NOMO-1 (cell line): ENCODE measurements around the gene NR1H2.
"Not testable (repeated sequence)": the region's sequence is repeated elsewhere in the genome, so short reads cannot be mapped to it uniquely, and the experiment has no call there.

Experiments
- DNase-seq, 2 experiments: peaks; one replicate each; lab custom pipeline; 2025; ENCODE audit not compliant: unreplicated experiment in 2 of 2; lab: John Stamatoyannopoulos, UW

NR1H2 gene

DNA sequence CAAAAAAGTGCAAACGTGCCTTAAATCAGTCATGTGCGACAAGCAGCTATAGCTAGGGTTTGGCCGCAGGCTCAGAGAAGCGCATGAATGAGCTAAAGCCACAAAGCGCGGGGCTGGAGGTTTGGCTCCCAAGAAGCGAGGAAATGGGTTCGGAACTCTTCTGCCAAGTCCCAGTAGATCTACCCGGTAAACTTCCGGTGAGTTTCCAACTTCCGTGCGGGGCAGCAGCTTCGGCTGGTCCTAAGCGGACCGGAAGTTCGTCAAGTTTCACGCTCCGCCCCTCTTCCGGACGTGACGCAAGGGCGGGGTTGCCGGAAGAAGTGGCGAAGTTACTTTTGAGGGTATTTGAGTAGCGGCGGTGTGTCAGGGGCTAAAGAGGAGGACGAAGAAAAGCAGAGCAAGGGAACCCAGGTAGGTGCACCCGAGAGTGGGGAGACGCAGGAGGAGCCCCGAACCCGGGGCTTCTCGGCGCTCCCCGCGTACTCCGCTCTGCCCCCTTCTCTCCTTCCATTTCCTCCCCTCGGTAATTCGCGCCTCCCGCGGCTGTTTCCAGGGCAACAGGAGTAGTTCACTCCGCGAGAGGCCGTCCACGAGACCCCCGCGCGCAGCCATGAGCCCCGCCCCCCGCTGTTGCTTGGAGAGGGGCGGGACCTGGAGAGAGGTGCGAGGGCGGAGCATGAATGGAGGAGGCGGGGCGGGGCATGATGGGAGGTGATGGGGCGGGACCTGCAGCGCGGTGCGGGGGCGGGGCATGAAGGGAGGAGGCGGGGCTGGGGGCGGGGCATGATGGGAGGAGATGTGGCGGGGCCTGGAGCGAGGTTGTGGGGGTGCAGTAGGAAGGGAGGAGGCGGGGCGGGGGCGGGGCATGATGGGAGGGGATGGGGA is at the start of gene NR1H2:
Gene NR1H2, plus strand, starts transcription at position 292 of the 885 bp plus-strand sequence. CDS start 1,149 bp downstream, outside the sequence.
- DNase-seq = peak; percentile 90 to 97

- no peak for DNase-seq
Observed at GRCh38 chr19:50327013-50327412, 49.2 kb upstream of the NR1H2 start.

- no peak for DNase-seq
Observed at GRCh38 chr19:50327461-50328223, 48.6 kb upstream of the NR1H2 start.

DNA sequence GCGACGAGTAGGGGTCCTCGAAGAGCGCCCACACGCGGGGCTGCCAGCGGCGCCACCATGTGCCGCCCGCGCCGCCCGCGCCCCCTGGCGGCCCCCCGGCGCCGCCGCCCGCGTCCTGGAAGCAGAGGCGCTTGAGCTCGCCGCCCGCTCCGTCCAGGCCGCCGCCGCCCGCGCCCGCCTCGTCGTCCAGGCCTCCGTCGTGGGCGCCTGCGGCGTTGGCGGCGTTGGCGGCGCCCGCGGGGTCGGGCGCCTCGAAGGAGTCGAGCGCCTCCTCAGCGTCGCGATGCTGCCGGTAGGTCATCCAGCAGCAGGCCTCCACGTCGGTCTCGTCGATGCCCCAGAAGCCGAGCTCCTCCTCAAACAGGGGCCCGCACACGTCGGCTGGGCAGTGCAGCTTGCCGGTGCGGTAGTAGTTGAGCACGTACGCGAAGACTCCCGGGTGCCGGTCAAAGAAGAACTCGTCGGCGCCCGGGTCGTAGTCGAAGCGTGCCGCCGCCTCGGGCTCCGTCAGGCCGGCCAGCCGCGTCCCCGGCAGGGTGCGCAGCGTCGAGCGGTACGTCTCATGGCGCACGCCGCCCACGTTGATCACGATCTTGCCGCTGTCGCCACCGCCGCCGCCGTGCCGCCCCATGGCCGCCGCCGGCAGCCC is 47.9 kb upstream of the NR1H2 start:
- DNase-seq = peak in 1 of 2 experiments; percentile 18

GRCh38 chr19:50328873-50329145 is 47.4 kb upstream of the NR1H2 start:
- DNase-seq = no peak

GRCh38 chr19:50329146-50329925 is 46.9 kb upstream of the NR1H2 start, which contains the start of gene KCNC3:
Gene KCNC3, minus strand, starts transcription at chr19:50329377. Its CDS starts 295 bp downstream, at chr19:50329082.
- peak; percentile 99 to 100 for DNase-seq

DNA sequence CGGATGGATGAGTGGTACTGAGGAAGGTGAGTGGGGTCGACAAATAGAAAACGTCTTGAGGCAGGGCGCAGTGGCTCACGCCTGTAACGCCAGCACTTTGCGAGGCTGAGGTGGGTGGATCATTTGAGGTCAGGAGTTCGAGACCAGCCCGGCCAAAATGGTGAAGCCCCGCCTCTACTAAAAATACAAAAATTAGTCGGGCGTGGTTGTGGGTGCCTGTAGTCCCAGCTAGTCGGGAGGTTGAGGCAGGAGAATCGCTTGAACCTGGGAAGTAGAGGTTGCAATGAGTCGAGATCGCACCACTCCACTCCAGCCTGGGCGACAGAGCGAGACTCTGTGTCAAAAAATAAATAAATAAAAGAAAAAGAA is 46.3 kb upstream of the NR1H2 start:
- DNase-seq = not testable (repeated sequence)

DNA sequence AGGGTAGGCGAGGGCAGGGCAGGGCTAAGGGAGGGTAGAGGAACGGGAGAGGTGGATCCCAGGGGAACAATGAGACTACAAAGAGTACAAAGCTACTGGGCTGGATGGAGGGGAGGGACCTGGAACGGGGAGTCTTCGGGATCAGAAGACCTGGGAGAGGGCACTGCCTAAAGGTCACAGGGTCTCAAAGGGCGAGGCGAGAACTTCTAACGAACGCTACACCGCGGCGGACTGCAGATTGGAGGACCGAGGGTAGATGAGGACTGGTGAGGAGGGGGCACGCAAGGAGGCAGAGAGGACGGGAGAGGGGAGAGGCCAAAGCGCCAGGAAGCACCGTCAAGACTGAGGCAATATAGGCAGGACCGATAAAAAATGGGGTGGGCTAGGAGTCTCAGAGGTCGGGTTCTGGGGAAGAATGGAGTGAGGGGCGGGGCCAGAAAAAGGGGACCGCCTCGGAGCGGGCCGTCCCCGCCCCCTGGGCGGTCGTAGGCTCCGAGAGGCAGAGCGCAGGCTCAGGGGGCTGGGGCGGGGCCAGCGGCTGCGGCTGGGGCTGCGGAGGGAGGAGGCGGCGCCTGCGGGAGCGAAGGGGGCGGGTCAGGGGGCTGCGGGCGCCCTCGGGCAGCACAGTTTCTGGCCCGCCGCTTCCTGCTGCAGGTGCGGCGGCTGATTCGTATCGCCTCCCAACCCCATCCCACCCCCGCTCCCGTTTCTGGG is 45.7 kb upstream of the NR1H2 start:
- DNase-seq = peak; percentile 75 to 92

DNA sequence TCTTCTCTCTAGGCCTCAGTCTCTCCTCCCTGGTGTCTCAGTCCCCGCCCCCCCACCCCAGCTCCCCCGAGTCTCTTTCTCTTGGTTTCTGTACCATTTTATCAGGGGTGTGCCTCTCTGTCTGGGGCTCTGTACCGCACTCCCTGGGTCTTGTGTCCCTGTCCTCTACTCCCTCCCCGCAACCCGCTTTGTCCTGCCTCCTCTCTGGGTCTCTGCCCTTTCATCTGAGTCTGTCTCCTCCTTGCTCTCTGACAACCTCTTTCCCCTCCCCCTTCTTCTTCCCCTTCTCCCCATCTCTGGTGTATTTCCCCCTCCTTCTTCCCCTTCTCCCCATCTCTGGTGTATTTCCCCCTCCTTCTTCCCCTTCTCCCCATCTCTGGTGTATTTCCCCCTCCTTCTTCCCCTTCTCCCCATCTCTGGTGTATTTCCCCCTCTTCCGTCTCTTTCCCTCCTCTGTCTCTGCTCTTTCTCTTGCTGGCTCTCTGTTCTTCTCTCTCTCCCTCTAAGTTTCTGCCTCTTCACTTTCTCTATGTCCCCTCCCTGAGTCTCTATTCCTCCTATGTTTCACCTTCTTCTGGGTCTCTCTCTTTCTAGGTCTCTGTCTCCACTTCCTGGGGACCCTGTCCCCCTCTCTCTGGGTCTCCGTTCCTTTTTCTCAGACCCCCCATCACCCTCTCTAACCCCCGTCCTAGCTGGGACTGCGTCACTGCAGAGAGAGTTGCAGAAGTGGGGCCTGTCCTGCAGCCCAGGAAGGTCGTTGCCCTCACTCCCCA is 44.9 kb upstream of the NR1H2 start:
- peak in 1 of 2 experiments; percentile 36 for DNase-seq

- DNase-seq = no peak
Observed at GRCh38 chr19:50331994-50332243, 44.3 kb upstream of the NR1H2 start.

DNA sequence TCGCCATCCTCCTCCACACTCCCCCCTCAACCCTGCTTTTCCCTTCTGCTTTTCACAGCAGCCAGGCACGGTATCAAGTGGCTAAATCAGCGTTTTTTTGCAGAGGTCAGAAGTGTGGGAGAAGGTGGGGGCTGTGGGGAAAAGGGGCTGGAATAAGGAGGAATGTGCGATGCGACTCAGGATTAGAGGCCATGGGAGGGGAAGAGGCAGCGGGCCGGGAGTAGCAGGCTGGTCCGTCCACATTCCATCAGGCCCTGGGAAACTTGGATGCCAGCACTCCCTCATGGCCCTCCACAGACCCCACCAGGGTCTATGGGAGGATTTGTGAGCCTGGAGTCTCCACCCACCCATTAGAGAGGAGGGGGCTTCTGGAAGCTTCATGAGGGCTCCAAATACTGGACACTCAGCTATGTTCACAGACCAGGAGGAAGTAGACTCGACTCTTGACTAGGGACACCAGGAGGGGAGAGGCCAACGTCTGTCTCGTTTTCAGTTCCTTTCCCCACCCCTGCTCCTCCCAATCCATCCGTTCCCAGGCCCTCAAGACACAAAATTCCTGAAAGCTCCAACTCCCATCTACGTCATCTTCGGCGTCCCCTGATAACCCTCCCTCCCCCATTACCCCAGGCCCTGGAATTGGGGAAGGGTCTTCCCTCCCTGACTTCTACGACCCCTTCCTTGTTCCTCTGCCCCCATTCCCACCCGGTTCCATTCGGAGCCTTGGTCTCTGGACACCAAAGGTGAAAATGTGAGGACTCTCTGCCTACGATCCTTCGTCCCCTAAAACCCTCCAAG is 43.8 kb upstream of the NR1H2 start:
- DNase-seq = peak in 1 of 2 experiments; percentile 64

- peak; percentile 92 to 95 for DNase-seq
Observed at GRCh38 chr19:50333235-50333736, 43.0 kb upstream of the NR1H2 start.

- peak; percentile 83 to 84 for DNase-seq
Observed at GRCh38 chr19:50333737-50334617, 42.3 kb upstream of the NR1H2 start.

DNA sequence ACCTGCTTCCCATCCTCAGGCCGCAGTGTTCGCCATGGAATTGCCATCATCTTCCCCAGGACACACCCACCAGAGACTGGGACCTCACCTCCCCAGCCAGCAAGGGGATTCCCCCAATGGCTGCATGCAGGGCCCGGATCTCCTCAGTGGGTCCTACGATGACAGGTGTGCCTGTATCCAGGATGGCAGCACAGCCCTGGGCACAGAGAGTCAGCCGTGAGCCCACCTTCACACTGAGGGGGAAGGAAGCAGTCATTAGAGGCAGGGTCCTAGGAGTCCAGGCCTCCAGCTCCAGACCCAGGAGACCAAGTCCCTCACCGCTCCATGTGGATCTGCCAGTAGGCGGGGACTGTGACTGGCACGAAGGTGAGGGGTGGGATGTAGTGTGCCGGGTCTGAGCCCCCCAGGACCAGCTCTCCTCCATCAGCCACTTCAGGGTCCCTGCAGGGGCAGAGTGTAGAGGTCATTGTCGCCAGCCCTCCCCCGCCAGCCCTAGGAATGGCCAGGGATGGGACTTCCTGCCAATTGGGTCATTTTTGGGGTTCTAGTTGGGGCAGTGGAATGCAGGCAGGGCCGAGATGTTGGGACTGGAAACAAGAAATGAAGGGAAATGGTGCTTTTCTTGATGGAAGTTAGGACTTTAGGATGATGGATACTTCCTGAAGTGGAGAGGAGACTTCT is 41.4 kb upstream of the NR1H2 start:
- no peak for DNase-seq

DNA sequence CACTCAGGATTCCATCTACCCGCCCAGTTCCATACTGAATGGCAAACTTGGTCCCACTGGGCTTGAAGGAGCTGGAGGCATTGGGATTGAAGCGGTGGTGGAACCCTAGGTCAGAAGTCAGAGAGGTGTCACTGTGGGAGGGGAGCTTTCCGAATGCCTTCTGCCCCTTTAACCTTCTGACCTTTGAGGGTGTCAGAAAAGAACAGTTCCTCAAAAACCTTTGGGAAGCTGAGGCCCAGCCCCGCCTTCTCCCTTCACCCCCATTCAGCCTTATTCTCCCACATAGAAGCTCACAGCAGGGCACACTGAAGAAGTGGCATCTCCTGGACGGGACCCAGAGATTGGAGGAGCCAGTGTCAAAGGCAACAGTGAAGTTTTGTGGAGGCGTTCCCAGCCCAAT is 39.2 kb upstream of the NR1H2 start:
- DNase-seq = not testable (repeated sequence)

DNA sequence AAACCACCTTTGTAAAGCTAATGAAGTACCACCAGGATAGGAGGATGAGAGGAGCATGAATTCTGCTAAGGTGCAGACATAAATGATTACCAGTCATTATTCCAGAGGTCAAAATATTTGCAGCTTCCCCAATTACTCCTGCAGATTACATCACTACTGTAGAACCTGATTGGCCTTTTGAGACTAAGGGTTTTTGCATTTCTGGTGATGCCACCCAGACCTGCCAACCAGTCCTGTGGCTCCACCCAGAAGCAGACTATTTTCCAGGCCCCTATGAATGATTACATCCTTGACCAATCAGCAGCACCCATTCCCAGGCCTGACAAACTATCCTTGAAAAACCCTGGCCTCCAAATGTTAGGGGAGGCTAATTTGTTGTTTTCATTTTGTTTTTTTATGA is 35.9 kb upstream of the NR1H2 start:
- peak in 1 of 2 experiments; percentile 30 for DNase-seq

GRCh38 chr19:50341091-50341564 is 35.1 kb upstream of the NR1H2 start:
- peak; percentile 79 to 96 for DNase-seq
